Activated naive CD4-positive, alpha-beta T cell treated with anti-CD3 and anti-CD28 coated beads, Interleukin-2, amount 10 ng/mL, durations not matched to agents 5 hours and 36 hours (primary cell): Measurements from ENCODE around the gene L3MBTL2. TPM values are rescaled to one million over a fixed set of nuclear protein-coding genes. Genes with fewer than 3 reads are reported as not detected.

Experiments
- microRNA-seq: library from miRNA; unstranded; fragments of <30 nt; microRNA quantifications from one replicate; pipeline ENCODE4 v1.2.0, GENCODE V29; 2022; ENCODE audit warnings: borderline microRNAs expressed, borderline replicate concordance
- total RNA-seq, 2 experiments: library from RNA; stranded (reverse); gene quantifications; one replicate each; pipeline ENCODE4 v1.2.3, GENCODE V29; 2021

The L3MBTL2 gene
- 10 to 100 TPM; 30.4 to 30.9 TPM for total RNA-seq

DNA sequence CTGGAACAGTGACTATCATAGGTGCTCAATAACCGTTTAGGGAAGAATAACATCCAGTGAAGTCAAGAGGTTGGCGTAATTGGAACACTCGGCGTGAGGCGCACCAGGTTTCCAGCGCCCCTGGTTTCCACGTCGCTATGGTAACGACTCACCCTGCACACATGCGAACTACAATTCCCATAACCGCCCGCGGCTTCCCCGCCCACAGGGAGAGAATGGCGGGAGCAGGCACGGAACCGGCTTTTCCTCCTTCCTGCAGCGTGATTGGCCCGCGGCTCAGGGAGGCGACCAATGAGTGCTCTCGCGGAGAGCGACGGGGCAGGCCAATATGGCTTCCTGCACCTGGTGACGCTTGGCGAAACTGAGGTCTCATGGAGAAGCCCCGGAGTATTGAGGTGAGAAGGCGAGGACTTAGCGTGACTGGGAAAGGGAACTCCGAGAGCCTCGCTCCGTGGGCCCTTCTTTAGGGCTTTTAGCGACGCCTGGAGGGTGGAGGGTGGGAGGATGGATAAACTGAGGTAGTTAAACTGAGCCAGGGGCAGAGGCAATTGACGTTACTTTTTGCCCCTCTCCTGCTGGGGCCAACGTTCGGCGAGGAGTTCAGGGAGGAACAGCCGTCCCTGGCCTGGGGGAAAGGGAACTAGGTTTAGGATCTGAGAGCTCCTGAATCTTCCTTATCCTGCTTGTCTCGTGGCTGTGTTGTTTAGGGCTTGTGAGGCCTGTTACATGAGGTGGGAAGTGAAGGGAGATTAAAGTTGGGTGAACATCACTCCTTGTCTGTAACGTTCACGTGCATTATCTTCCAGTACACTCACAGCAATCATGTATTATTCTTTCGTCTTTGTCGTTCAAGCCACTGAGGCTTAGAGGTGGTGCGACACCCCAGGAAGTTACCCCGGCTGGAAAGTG lies at the start of gene L3MBTL2:
TSS of gene L3MBTL2 (plus strand) at position 321 of the 909 bp plus-strand sequence. CDS start at position 372, 51 bp downstream.

GRCh38 chr22:41240377-41241132 lies 35.4 kb downstream of the L3MBTL2 start, which contains the start of gene CHADL:
Gene CHADL, minus strand, starts transcription at chr22:41240931. Its CDS starts 50 bp downstream, at chr22:41240881.

Small RNA genes lying within 50 kb of the gene (microRNA-seq; reads per million reads assigned to microRNA genes)
- gene MIR6889, result not detected

Other genes with a start within 250 kb of the L3MBTL2 start
- gene EP300, start 112.7 kb upstream of the L3MBTL2 start, total RNA-seq, result 10 to 100 TPM; 77.4 to 78.4 TPM
- gene CHADL, start 35.6 kb downstream of the L3MBTL2 start, total RNA-seq, result under 1 TPM; 0.23 to 0.34 TPM
- gene RANGAP1, start 80.9 kb downstream of the L3MBTL2 start, total RNA-seq, result 10 to 100 TPM; 76.8 to 77.6 TPM
- 10 to 100 TPM; 43.1 to 43.2 TPM for gene ZC3H7B, start 96.2 kb downstream of the L3MBTL2 start, total RNA-seq
- gene TEF, start 176.6 kb downstream of the L3MBTL2 start, total RNA-seq, result 1 to 10 TPM; 2.2 to 2.8 TPM
- 10 to 100 TPM; 33.0 to 33.4 TPM for gene TOB2, start 241.5 kb downstream of the L3MBTL2 start, total RNA-seq